NCI-H2107 treated with DMSO at 0.1 percent for 48 hours (cell line): ENCODE measurements around the gene DCTN4.
"Not testable (repeated sequence)": the region's sequence is repeated elsewhere in the genome, so short reads cannot be mapped to it uniquely, and the experiment has no call there.

Source experiments
- DNase-seq: peaks from one replicate; lab custom pipeline; 2025; ENCODE audit not compliant: unreplicated experiment; lab: John Stamatoyannopoulos, UW

The DCTN4 gene

DNA sequence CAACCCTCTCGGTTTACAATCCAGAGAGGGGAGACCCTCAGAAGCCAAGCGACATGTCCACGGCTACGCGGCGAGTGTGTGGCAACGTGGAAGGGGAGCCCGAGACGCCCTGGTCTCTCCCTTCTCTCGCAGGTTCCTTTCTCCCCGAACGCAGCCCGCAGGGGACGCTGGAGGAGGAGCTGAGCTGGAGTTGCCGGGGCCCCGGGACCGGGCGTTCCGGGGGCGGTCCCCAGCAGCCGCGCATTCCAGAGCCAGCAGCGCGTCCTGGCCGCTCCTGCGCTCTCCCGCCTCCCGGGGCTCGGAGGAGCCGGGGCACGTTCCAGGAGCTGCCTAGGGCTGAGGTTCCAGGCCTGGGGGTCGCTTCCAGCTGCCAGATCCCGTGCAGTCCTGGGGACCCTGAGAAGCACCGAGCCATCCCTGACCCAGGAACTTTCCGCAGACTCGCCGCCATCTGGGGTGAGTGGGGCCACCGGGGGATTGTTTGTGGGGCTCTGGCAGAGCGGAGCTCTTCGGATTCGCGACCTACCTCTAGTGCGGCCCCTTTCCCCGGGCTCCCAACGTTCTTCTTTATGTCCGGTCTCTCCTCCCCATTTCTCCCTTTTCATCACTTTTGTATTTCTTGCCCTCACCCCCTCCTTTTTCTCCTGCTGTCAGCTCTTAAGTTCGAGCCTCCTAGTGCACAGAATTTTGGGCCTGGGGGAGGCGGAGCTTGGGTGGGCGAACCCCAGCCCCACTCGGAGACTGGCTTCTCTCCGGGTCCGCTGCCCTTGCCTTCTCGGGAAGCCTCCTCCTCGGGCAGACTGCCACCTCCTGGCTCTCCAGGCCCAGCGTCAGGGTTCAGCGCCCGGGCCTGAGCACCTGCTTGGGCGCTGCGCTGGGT is 19.9 kb upstream of the DCTN4 start, which contains the start of gene SMIM3:
SMIM3 (plus strand) TSS at position 241 of the 880 bp plus-strand sequence. CDS start 16,684 bp downstream, outside the sequence.
- DNase-seq = no peak

DNA sequence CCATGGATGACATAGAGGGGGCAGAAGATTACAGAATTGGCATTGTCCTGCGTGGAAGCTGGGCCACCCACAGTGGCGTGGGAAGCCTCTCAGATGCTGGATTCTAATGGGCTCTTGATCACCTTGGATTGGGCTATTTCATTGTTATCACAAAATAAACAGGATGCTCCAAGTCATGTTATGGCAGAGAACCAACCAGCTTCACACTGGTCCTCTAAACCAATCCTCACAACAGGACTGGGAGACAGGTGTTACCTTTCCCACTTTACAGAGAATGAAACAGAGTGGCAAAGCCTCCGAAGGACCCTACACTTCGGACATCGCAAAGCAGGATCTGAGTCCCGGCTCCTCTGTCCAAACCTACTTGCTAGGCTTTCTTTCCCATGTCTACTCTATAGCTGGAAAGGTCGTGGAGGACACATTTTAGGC is 19.3 kb upstream of the DCTN4 start:
- DNase-seq = no peak

DNA sequence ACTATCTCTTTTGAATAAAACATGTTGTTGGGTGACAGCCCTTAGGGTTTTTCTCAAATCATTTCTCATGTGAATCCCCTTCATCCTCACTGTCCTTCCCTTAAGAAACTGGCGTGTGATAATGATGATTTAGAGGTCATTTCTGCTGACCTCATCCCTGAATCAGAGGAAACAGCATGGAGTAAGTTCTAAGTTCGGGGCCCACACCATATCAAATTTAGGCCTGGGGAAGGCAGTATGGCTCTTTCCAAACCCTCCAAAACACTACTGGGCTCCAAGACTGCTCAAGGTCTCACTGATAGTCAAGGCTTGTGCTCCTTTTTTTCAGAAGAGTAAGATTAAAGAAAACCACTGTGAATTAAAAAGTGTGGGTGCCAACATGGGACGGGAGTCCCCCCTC is 18.9 kb upstream of the DCTN4 start:
- DNase-seq = no peak

DNA sequence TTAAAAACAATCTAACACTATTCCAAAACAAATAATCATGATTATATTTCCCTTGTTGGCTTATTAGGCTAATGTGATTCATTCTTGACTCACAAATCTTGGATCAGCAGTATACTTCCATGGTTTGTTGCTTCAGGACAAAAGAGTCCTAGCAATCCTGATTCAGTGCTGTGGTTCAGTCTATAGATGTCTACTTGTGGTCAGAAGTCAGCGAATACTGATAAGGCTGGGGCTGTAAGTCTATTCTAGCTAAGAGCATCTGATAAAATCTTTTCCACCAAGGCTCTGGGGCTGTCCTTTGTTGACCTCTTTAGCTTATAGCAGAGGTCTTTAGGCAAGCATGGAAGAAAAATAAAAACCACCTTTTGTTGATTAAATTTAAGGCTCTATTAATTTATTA is 15.3 kb upstream of the DCTN4 start:
- no peak for DNase-seq

DNA sequence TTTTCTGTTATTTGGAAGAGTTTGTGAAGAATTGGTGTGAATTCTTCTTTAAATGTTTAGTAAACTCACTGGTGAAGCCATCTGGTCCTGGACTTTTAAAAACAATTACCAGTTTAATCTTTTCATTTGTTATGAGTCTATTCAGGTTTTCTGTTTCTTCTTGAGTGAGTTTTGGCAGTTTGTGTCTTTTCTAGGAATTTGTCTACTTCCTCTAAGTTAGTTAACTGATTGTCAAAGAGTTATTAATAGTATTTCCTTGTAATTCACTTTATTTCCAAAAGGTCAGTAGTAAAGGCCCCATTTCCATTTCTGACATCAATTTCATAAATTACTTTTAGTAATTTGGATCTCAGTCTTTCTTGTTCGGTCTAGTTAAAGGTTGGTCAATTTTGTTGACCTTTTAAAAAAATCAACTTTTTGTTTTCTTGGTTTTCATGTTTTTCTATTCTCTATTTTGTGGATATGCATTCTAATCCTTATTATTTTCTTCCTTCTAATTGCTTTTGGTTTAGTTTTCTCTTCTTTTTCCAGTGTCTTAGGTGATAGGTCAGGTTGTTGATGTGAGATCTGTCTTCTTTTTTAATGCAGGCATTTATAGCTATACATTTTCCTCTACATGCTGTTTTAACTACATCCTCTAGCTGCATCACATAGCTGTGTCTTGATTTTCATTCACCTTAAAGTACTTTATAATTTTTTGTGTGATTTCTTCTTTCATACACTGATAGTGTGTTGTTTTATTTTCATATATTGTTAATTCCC is 12.4 kb upstream of the DCTN4 start:
- no peak for DNase-seq

- no peak for DNase-seq
Observed at GRCh38 chr5:150766251-150766650, 7.4 kb upstream of the DCTN4 start.

DNA sequence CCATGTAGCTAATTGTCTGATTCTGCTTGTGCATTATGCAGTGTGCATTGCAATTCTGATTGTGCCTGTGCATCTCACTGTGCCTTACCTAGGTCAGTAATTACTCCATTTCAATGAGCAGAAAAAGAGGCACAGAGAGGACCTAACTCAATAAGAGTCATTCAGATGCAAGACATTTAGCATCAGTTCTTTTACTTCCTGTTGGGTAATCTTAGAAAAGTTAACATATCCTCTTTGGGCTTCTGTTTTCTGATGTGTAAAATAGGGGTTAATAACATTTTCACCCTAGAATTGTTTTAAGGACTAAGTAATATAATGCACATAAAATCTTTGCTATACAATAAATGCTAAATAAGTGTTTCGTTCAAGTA is 7.0 kb upstream of the DCTN4 start:
- no peak for DNase-seq

GRCh38 chr5:150765011-150765798 is 6.4 kb upstream of the DCTN4 start:
- DNase-seq = no peak

DNA sequence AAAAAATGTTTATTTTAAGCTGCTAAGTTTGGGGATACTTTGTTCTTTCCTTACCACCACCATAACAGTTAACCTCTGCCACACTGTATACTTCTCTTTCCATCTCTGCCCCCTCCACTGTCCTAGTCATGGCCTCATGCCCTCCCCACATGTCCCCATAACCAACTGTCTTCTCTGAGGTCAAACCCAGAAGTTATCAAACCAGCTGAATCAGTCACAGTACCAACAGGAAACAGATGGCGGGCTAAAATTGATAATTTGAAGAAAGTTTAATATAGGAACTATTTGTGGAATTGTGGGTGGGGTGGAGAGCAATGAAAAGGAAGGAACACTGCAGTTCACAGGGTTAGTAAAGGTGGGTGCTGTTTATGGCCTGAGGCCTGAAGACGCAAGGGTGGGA is 5.7 kb upstream of the DCTN4 start:
- DNase-seq = no peak

- no peak for DNase-seq
Observed at GRCh38 chr5:150763023-150763769, 4.4 kb upstream of the DCTN4 start.

DNA sequence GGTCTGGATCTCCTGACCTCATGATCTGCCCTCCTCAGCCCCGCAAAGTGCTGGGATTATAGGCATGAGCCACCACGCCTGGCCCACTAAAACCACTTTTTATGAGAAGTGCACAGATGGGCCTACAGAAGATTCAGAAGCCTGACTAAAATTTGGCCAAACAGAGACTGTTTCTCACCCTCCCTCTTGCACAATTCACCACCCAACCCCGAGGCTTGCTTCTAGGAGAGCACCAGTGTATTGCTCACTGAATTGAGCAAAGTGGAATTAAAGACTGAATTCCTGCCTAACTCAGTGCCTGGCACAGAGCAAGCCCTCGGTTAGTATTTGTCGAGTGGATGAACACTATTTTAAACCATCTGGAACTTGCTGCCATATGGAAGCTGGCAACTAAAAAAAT is 3.4 kb upstream of the DCTN4 start:
- DNase-seq = no peak

- DNase-seq = no peak
Observed at GRCh38 chr5:150759334-150759583, 442 bp upstream of the DCTN4 start.

GRCh38 chr5:150758203-150758530 is 650 bp downstream of the DCTN4 start:
- DNase-seq = no peak

GRCh38 chr5:150757087-150757649 is 1.6 kb downstream of the DCTN4 start:
- DNase-seq = no peak

- DNase-seq = no peak
Observed at GRCh38 chr5:150753863-150754262, 5.0 kb downstream of the DCTN4 start.

- DNase-seq = no peak
Observed at GRCh38 chr5:150753463-150753862, 5.4 kb downstream of the DCTN4 start.

DNA sequence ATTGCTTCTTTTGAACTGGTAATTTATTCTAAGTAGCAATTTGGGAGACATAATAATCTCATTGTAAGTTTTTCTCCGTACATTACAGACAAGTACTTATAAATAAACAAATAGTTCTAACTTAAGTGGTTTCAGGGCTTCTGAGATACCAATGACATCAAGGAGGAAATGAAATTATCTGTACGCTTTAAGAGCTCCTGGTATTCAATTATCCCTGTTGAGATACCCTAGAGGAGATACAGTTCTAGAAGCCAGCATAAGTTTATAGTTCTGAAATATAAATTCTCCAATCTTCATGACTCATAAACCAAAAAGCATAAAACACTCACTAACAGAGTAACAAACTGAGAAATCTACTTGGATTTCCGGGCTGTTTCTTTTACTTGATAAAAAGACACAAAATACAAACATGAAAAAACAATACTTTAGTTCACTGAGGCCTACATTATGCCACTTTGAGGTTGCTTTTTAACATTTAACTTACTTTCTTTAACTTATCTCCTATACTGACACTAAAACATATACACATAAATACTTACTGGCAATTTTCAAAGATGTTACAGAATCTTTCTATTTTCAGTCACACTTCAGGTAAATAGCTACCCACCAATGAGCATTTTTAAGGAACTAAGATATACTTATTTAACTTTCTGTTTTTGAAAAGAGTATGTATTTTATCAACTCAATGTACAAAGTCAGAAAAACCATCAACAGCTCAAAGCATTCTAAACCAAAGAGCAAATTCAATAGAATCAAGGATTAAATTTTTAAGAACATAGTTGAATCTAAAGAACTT is 7.5 kb downstream of the DCTN4 start:
- DNase-seq = no peak

DNA sequence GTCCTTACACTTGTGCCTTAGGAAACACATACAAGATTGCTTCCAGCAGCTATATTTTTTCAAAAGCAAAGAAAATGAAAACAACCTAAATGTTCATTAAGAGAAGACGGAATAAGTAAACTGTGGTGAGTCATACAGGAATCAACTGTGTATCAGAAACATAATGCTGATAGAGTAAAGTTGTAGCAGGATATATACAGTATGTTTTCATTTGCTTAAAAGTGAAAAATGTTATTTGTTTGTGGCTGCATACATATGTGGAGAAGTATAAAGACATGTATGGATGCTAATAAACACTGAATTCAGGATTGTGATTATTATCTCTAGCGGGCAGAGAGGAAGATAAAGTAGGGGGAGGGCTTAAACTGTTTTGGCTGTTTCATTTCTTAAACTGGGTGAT is 8.3 kb downstream of the DCTN4 start:
- no peak for DNase-seq

- not testable (repeated sequence) for DNase-seq
Observed at GRCh38 chr5:150743142-150743488, 15.7 kb downstream of the DCTN4 start.
